Osteocyte (in vitro differentiated cells): ENCODE measurements around the gene CCDC117. TPM values are rescaled to one million over a fixed set of nuclear protein-coding genes. Genes with fewer than 3 reads are reported as not detected.

ENCODE experiments used
- DNase-seq: peaks from one replicate; pipeline ENCODE4 v3.0.0; 2021; ENCODE audit warnings: mixed read lengths; ENCODE audit not compliant: unreplicated experiment; ENCODE audit errors: extremely low spot score
- H3K27ac Mint-ChIP-seq: one replicate; pipeline ENCODE4 v1.8.0; 2021; ENCODE audit warnings: mild to moderate bottlenecking, mixed read lengths; ENCODE audit not compliant: unreplicated experiment
- H3K27me3 Mint-ChIP-seq: one replicate; pipeline ENCODE4 v1.8.0; 2021; ENCODE audit warnings: mixed read lengths; ENCODE audit not compliant: unreplicated experiment
- H3K36me3 Mint-ChIP-seq: one replicate; pipeline ENCODE4 v1.8.0; 2021; ENCODE audit warnings: mixed read lengths; ENCODE audit not compliant: unreplicated experiment
- H3K4me1 Mint-ChIP-seq: one replicate; pipeline ENCODE4 v1.8.0; 2021; ENCODE audit warnings: mixed read lengths; ENCODE audit not compliant: unreplicated experiment
- H3K4me3 Mint-ChIP-seq: one replicate; pipeline ENCODE4 v1.8.0; 2021; ENCODE audit warnings: mild to moderate bottlenecking, moderate library complexity, mixed read lengths; ENCODE audit not compliant: unreplicated experiment
- H3K9me3 Mint-ChIP-seq: one replicate; pipeline ENCODE4 v1.8.0; 2021; ENCODE audit warnings: mixed read lengths; ENCODE audit not compliant: unreplicated experiment
- CTCF ChIP-seq: fragments of 200-600 bp; sonication (generic); IDR thresholded peaks from 2 replicates; pipeline ENCODE4 v1.5.0; 2021; ENCODE audit warnings: antibody characterized with exemption, mild to moderate bottlenecking, moderate library complexity
- total RNA-seq: library from RNA; stranded (reverse); gene quantifications from 2 replicates; pipeline ENCODE4 v1.2.1, GENCODE V29; 2021

CCDC117 gene
- total RNA-seq, 1 donor from 2014 or later: 21.9 TPM

- DNase-seq: no peak
- Mint-ChIP-seq H3K27ac (no peak overlapping the region), H3K4me1 (peaks cover 4% of the 10 kb centered on the region), H3K36me3 (peaks cover 3% of the 10 kb centered on the region), H3K4me3 (no peak overlapping the region), H3K9me3 (no peaks in the 10 kb centered on the region), H3K27me3 (no peaks in the 10 kb centered on the region)
- no peak for TF ChIP-seq CTCF
Measured at GRCh38 chr22:28831140-28832072, 58.9 kb downstream of the CCDC117 start.

DNA sequence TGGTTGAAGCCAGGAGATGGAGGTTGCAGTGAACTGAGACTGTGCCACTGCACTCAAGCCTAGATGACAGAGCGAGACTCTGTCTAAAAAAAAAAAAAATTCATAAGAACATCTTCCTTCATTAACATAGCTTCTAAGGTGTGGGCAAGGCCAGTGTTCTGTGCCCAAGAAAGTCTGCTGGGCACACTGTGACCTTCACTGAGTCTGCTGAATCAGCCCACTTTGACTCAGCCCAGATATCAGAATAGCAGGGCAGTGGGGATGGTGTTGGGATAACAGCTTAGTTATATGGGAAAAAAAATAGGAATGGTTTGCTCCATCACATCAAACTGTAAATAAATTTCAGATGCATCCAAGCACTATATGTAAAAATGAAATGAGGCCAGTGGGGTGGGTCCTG, 60.2 kb downstream of the CCDC117 start:
- H3K27me3 Mint-ChIP-seq: no peaks in the 10 kb centered on the region
- H3K4me3 Mint-ChIP-seq: no peak overlapping the region

DNA sequence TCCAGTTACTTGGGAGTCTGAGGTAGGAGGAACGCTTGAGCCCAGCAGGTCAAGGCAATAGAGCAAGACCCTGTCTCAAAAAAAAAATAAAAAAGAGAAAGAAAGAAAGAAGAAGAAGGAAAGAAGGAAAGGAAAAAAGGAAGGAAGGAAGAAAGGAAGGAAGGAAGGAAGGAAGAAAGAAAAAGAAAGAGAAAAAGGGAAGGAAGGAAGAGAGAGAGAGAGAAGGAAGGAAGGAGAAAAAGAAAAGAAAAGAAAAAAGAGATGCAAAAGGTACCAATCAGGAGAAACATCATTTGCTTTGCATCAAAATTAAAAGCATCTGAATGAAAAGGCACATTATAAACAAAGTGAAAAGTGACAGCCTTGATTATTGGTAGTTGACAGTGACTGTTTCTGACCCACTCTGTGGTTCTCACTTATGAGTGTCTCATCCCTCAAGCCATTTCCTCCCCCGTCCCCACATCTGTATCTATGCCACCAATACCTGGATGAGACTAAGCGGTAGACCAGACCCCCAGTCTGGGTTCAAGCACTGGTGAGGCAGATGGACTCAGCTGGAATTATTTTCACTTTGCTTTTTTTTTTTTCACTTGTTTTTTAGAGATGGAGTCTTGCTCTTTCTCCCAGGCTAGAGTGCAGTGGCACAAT, 60.9 kb downstream of the CCDC117 start:
- no peaks in the 10 kb centered on the region for H3K27me3 Mint-ChIP-seq
- peaks cover 3% of the 10 kb centered on the region for H3K36me3 Mint-ChIP-seq
- H3K4me3 Mint-ChIP-seq: no peak overlapping the region
- TF ChIP-seq CTCF: no peak
- peaks cover 4% of the 10 kb centered on the region for H3K4me1 Mint-ChIP-seq
- no peak for DNase-seq
- no peak overlapping the region for H3K27ac Mint-ChIP-seq
- no peaks in the 10 kb centered on the region for H3K9me3 Mint-ChIP-seq

More for the DNA sequence above, 60.2 kb downstream of the CCDC117 start:
- H3K4me1 Mint-ChIP-seq: peaks cover 4% of the 10 kb centered on the region
- no peaks in the 10 kb centered on the region for H3K9me3 Mint-ChIP-seq
- H3K36me3 Mint-ChIP-seq: peaks cover 3% of the 10 kb centered on the region
- no peak for DNase-seq
- TF ChIP-seq CTCF: no peak
- no peak overlapping the region for H3K27ac Mint-ChIP-seq

GRCh38 chr22:28835630-28836189, 63.2 kb downstream of the CCDC117 start:
- Mint-ChIP-seq H3K9me3 (no peaks in the 10 kb centered on the region), H3K27ac (no peak overlapping the region)

More at GRCh38 chr22:28835630-28836189, 63.2 kb downstream of the CCDC117 start:
- no peaks in the 10 kb centered on the region for H3K4me1 Mint-ChIP-seq
- H3K36me3 Mint-ChIP-seq: peaks cover 3% of the 10 kb centered on the region
- DNase-seq: no peak
- no peaks in the 10 kb centered on the region for H3K27me3 Mint-ChIP-seq
- H3K4me3 Mint-ChIP-seq: no peak overlapping the region
- TF ChIP-seq CTCF: no peak
